Ectodermal cell (in vitro differentiated cells): ENCODE results near the gene SMAD6.
A peak's percentile ranks its signal among the peaks of the same experiment; 100 is the strongest.

ENCODE experiments used
- H3K27ac ChIP-seq: 2 replicates; pipeline ENCODE4 v1.7.0; 2013; ENCODE audit warnings: mild to moderate bottlenecking, low read depth, low read length; ENCODE audit not compliant: insufficient read depth, poor library complexity, severe bottlenecking
- H3K27me3 ChIP-seq: 2 replicates; pipeline ENCODE4 v1.7.0; 2013; ENCODE audit warnings: mild to moderate bottlenecking, low read length; ENCODE audit not compliant: insufficient read depth, control insufficient read depth, poor library complexity, severe bottlenecking
- H3K36me3 ChIP-seq: one replicate; pipeline ENCODE4 v1.7.0; 2013; ENCODE audit warnings: low read length; ENCODE audit not compliant: control insufficient read depth, insufficient read depth
- H3K4me1 ChIP-seq: one replicate; pipeline ENCODE4 v1.7.0; 2013; ENCODE audit warnings: low read length; ENCODE audit not compliant: control insufficient read depth, insufficient read depth
- H3K4me3 ChIP-seq: 2 replicates; pipeline ENCODE4 v1.7.0; 2013; ENCODE audit warnings: low read depth, low read length, control low read depth; ENCODE audit not compliant: insufficient read depth
- H3K9me3 ChIP-seq: 2 replicates; pipeline ENCODE4 v1.7.0; 2013; ENCODE audit warnings: mild to moderate bottlenecking, low read length, moderate library complexity; ENCODE audit not compliant: control insufficient read depth
- WGBS, 2 experiments: methylation state at CpG; one replicate each; pipeline ENCODE4 v1.1.7; 2013; ENCODE audit warnings: missing lambda C conversion rate in 2 of 2; 5-methylcytosine and 5-hydroxymethylcytosine counted together

The SMAD6 gene

GRCh38 chr15:66658855-66659254, 43.2 kb upstream of the SMAD6 start:
- Histone ChIP-seq H3K4me1 (peaks cover 55% of the 10 kb centered on the region), H3K27ac (no peak overlapping the region), H3K4me3 (no peak overlapping the region), H3K27me3 (no peaks in the 10 kb centered on the region), H3K9me3 (no peaks in the 10 kb centered on the region), H3K36me3 (no peaks in the 10 kb centered on the region)
- WGBS, 2 experiments = 90 to 95% methylated on average over 2 of the region's 2 CpGs

DNA sequence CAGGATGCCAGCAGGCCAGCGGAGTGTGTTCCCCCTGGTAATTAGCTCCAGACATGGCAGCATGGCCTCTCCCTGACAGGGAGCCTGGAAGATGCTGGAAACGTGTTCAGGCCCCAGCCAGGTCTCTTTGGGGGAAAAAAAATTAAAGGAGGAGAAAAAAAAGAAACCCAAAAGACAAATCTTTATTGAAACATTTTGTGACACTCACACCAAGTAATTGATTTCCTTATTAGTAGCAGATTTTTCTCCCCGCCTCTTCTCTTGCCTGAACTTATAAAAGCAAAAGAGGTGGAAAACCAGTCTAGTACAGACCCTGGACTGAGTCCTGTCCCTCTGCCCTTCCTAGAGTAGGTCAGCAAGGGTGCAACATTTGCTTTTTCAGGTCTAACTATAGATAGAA, 42.7 kb upstream of the SMAD6 start:
- no peaks in the 10 kb centered on the region for H3K27me3 ChIP-seq
- H3K9me3 ChIP-seq = no peaks in the 10 kb centered on the region
- no peak overlapping the region for H3K27ac ChIP-seq
- peaks cover 51% of the 10 kb centered on the region for H3K4me1 ChIP-seq
- no peaks in the 10 kb centered on the region for H3K36me3 ChIP-seq
- 92 to 95% methylated on average over 3 of the region's 3 CpGs for WGBS, 2 experiments
- H3K4me3 ChIP-seq = no peak overlapping the region

GRCh38 chr15:66661432-66662096, 40.5 kb upstream of the SMAD6 start:
- peaks cover 32% of the 10 kb centered on the region for H3K4me1 ChIP-seq
- no peaks in the 10 kb centered on the region for H3K36me3 ChIP-seq
- no peak overlapping the region for H3K4me3 ChIP-seq
- H3K27me3 ChIP-seq = no peaks in the 10 kb centered on the region
- H3K9me3 ChIP-seq = no peaks in the 10 kb centered on the region
- no peak overlapping the region for H3K27ac ChIP-seq
- 83 to 85% methylated on average over 23 of the region's 23 CpGs for WGBS, 2 experiments

GRCh38 chr15:66662522-66662921, 39.5 kb upstream of the SMAD6 start:
- WGBS, 2 experiments = 53 to 56% methylated on average over 4 of the region's 4 CpGs

DNA sequence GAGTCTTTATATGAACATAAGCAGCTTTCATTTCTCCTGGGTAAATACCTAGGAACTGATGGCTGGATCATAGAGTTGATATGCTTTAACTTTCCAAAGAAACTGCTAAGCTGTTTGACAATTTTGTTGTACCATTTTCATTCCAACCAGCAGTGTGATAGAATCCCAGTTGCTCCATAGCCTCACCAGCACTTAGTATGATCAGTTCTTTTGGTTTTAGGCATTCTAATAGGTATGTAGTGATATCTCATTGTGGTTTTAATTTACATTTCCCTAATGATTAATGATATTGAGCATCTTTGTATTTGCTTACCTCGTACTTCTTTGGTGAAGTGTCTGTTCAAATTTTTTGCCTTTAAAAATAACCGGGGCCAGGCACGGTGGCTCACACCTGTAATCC, 38.4 kb upstream of the SMAD6 start:
- 90 to 96% methylated on average over 3 of the region's 3 CpGs for WGBS, 2 experiments
- no peaks in the 10 kb centered on the region for H3K27me3 ChIP-seq
- H3K36me3 ChIP-seq = no peaks in the 10 kb centered on the region
- H3K4me3 ChIP-seq = no peak overlapping the region
- H3K9me3 ChIP-seq = no peaks in the 10 kb centered on the region
- no peak overlapping the region for H3K27ac ChIP-seq
- H3K4me1 ChIP-seq = peaks cover 17% of the 10 kb centered on the region

More at GRCh38 chr15:66662522-66662921, 39.5 kb upstream of the SMAD6 start:
- Histone ChIP-seq H3K9me3 (no peaks in the 10 kb centered on the region), H3K27me3 (no peaks in the 10 kb centered on the region), H3K4me3 (no peak overlapping the region), H3K4me1 (peaks cover 22% of the 10 kb centered on the region), H3K27ac (peak overlapping the region; percentile 48), H3K36me3 (no peaks in the 10 kb centered on the region)

DNA sequence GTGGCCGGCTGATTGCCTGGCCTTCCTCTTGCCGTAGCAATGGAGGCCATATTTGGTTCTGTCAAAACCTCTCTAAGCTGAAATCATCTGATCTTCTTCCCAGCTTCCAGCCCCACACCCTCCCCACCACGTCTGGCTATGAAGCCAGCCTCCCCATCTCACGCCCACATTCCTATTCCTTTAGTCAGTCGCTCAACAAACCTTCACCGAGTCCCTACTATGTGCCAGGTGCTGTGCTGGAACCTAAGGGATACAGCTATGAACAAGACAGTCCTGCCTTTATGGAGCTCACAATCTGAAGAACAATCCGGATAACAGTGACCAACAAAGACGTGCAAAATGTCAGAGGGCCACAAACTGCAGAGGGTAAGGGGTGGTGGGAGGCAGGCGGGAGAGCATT, 31.9 kb upstream of the SMAD6 start:
- Histone ChIP-seq H3K36me3 (no peaks in the 10 kb centered on the region), H3K27me3 (no peaks in the 10 kb centered on the region), H3K4me3 (no peak overlapping the region), H3K27ac (no peak overlapping the region), H3K9me3 (no peaks in the 10 kb centered on the region), H3K4me1 (peaks cover 5% of the 10 kb centered on the region)
- 85 to 89% methylated on average over 9 of the region's 9 CpGs for WGBS, 2 experiments

- H3K4me1 ChIP-seq = peaks cover 5% of the 10 kb centered on the region
- no peaks in the 10 kb centered on the region for H3K27me3 ChIP-seq
- no peak overlapping the region for H3K4me3 ChIP-seq
- H3K9me3 ChIP-seq = no peaks in the 10 kb centered on the region
- no peak overlapping the region for H3K27ac ChIP-seq
- 48 to 55% methylated on average over 20 of the region's 23 CpGs for WGBS, 2 experiments
- H3K36me3 ChIP-seq = no peaks in the 10 kb centered on the region
Measured at GRCh38 chr15:66670762-66671580, 31.1 kb upstream of the SMAD6 start.

DNA sequence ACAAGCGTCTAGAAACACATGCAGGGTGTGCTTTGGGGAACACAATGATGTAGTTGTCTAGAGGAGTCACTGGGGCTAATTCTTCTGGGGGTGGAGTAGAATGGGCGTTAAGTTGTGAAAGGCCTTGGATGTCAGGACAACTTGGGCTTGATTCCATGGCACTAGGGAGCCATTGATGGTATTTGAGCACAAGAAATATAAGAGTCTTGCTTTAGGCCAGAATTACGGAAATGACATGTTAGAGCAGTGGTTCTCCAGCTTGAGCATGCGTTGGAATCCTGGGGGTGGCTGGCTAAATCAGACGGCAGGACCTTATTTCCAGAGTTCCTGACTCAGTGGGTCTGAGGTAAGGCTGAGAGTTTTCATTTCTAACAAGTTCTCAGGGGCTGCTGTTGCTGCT, 29.2 kb upstream of the SMAD6 start:
- Histone ChIP-seq H3K27me3 (no peaks in the 10 kb centered on the region), H3K27ac (peak overlapping the region; percentile 63)
- 81 to 82% methylated on average over 5 of the region's 5 CpGs for WGBS, 2 experiments

DNA sequence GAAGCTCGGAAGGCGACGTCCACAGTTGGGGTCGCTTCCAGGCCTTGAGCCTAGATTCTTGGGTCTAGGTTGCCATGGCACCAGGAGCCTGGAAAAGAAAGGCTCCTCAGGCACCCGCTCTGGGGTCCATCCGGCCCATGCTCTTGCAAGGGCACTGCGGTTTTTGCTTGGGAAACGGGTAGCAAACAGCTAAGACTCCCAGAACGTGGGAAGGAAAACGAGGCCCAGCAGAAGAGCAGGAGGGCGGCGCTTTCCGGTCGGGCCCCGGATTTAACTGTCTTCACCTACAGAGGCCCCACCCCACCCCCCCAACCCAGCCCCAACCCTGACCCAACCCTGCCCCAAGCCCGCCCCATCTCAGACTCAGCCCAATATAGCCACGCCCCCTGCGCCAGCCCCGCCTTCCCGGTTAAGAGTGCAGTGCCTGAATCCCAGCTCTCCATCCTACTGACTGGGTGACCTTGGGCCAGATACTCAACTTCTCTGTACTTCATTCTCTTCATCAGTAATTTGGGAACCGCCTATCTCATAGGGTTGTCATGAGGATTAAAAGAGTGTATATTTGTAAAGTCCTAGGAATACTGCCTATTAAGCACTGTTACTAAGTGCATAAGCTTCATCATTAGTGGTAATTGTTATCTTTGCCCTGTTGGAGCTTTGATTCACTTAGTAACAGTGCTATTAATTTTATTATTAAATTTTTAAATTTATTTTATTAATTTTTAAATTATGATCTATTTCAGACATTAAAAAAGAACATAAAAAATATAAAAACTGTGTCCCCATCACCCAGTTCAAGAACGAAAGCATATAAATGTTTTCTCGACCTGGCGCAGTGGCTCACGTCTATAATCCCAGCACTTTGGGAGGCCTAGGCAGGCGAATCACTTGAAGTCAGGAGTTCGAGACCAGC, 28.4 kb upstream of the SMAD6 start:
- H3K27ac ChIP-seq = peak overlapping the region; percentile 63
- H3K27me3 ChIP-seq = no peaks in the 10 kb centered on the region
- 47 to 48% methylated on average over 27 of the region's 27 CpGs for WGBS, 2 experiments
- H3K4me3 ChIP-seq = no peak overlapping the region
- H3K36me3 ChIP-seq = no peaks in the 10 kb centered on the region
- H3K4me1 ChIP-seq = peaks cover 9% of the 10 kb centered on the region
- no peaks in the 10 kb centered on the region for H3K9me3 ChIP-seq

More for the DNA sequence above, 29.2 kb upstream of the SMAD6 start:
- no peaks in the 10 kb centered on the region for H3K36me3 ChIP-seq
- H3K9me3 ChIP-seq = no peaks in the 10 kb centered on the region
- peaks cover 5% of the 10 kb centered on the region for H3K4me1 ChIP-seq
- no peak overlapping the region for H3K4me3 ChIP-seq

DNA sequence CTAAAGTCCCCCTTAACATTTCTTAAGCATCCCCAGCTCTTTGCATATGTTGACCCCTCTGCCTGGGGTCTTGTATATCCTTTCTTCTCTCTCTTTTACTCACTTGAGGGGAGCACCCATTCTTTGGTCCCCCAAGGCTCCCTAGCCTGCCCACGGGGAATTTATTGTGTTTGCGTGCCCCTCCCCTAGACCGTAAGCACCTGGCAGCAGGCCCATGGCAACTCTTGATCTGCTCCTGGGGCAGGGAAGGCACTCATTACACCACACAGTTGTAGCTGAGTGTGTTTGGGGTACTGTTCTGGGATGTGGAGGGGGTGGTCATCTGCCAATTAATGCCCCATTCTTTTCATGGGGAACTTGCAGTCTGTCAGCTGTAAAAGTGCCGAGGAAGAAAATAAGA, 27.3 kb upstream of the SMAD6 start:
- H3K27ac ChIP-seq = no peak overlapping the region
- peaks cover 20% of the 10 kb centered on the region for H3K4me1 ChIP-seq
- H3K4me3 ChIP-seq = no peak overlapping the region
- no peaks in the 10 kb centered on the region for H3K9me3 ChIP-seq
- 86 to 87% methylated on average over 4 of the region's 4 CpGs for WGBS, 2 experiments
- H3K36me3 ChIP-seq = no peaks in the 10 kb centered on the region
- H3K27me3 ChIP-seq = no peaks in the 10 kb centered on the region
